H1 (cell line): ENCODE results near the gene ITPR1. TPM values are rescaled to one million over a fixed set of nuclear protein-coding genes. Genes with fewer than 3 reads are reported as not detected.
"Not testable (repeated sequence)": the region's sequence is repeated elsewhere in the genome, so short reads cannot be mapped to it uniquely, and the experiment has no call there.

Experiments
- CTCF ChIA-PET: fragments of 300-600 bp; sonication (Branson Sonifier 250); formaldehyde crosslinking; loops from one replicate; lab custom pipeline; 2021; ENCODE audit not compliant: partially characterized antibody; lab: Charles Lee
- POLR2A ChIA-PET: fragments of 300-600 bp; sonication (Branson Sonifier 250); formaldehyde crosslinking; loops from one replicate; lab custom pipeline; 2021; ENCODE audit warnings: inconsistent platforms; ENCODE audit not compliant: partially characterized antibody; lab: Charles Lee
- DNase-seq, 2 experiments: peaks; one replicate each; pipeline versions ENCODE4 v3.0.0 to v3.0.0-alpha.2; 2010 to 2022; ENCODE audit warnings: low spot score in 2 of 2, low read depth in 1 of 2, mixed read lengths in 1 of 2
- FAIRE-seq: peaks from 2 replicates; lab custom pipeline; 2011; peaks lifted over from hg19 to GRCh38; lab: Jason Lieb, UNC
- H2AFZ ChIP-seq: 2 replicates; pipeline ENCODE4 v1.8.1; 2012; ENCODE audit warnings: low read length, inconsistent platforms
- H2AK5ac ChIP-seq: 2 replicates; pipeline ENCODE4 v1.6.1; 2013; ENCODE audit warnings: low read depth, low read length
- H2BK120ac ChIP-seq: replicated peaks from 2 replicates; pipeline ENCODE3; 2013; ENCODE audit warnings: low read depth, low read length, inconsistent platforms
- H2BK12ac ChIP-seq: 2 replicates; pipeline ENCODE4 v1.6.1; 2013; ENCODE audit warnings: low read depth, low read length
- H2BK15ac ChIP-seq: 2 replicates; pipeline ENCODE4 v1.6.1; 2013; ENCODE audit warnings: low read length
- H2BK20ac ChIP-seq: 2 replicates; pipeline ENCODE4 v1.6.1; 2013; ENCODE audit warnings: low read length
- H2BK5ac ChIP-seq: 2 replicates; pipeline ENCODE4 v1.6.1; 2013; ENCODE audit warnings: low read depth, low read length
- H3K14ac ChIP-seq: 2 replicates; pipeline ENCODE4 v1.6.1; 2013; ENCODE audit warnings: inconsistent platforms; ENCODE audit not compliant: insufficient read length
- H3K18ac ChIP-seq: 2 replicates; pipeline ENCODE4 v1.6.1; 2013; ENCODE audit warnings: low read length; ENCODE audit errors: extremely low read depth
- H3K23ac ChIP-seq: 2 replicates; pipeline ENCODE4 v1.6.1; 2013; ENCODE audit warnings: inconsistent platforms; ENCODE audit not compliant: insufficient read length
- H3K23me2 ChIP-seq: 2 replicates; pipeline ENCODE4 v1.6.1; 2013; ENCODE audit warnings: low read depth, low read length
- H3K27ac ChIP-seq: 2 replicates; pipeline ENCODE4 v1.6.1; 2011; ENCODE audit warnings: low read depth, low read length, inconsistent platforms
- H3K27me3 ChIP-seq, 4 experiments: replicated peaks in 1 of 4; 1 replicate in 1 of 4; 2 replicates in 3 of 4; pipeline versions ENCODE4 v1.6.1 to v1.8.1; 2011 to 2013; ENCODE audit warnings: low read length in 3 of 4, mild to moderate bottlenecking in 3 of 4, inconsistent platforms in 2 of 4, mixed read lengths in 2 of 4, moderate library complexity in 1 of 4; ENCODE audit not compliant: control insufficient read depth in 3 of 4, insufficient read depth in 3 of 4; ENCODE audit errors: extremely low read depth in 1 of 4
- H3K36me3 ChIP-seq, 4 experiments: 2 replicates each; pipeline versions ENCODE4 v1.6.1 to v1.8.1; 2011 to 2013; ENCODE audit warnings: mild to moderate bottlenecking in 4 of 4, low read length in 3 of 4, moderate library complexity in 2 of 4, control low read depth in 1 of 4, inconsistent platforms in 1 of 4; ENCODE audit not compliant: insufficient read depth in 4 of 4, control insufficient read depth in 2 of 4
- H3K4ac ChIP-seq: replicated peaks from 2 replicates; pipeline ENCODE3; 2013; ENCODE audit warnings: low read length, low read depth, mixed read lengths, inconsistent platforms; ENCODE audit not compliant: insufficient read length
- H3K4me1 ChIP-seq, 4 experiments: replicated peaks in 1 of 4; 1 replicate in 1 of 4; 2 replicates in 3 of 4; pipeline versions ENCODE4 v1.6.1 to v1.8.1; 2011 to 2013; ENCODE audit warnings: low read length in 3 of 4, inconsistent platforms in 2 of 4, mixed read lengths in 1 of 4; ENCODE audit not compliant: insufficient read depth in 4 of 4, control insufficient read depth in 3 of 4
- H3K4me2 ChIP-seq, 2 experiments: 2 replicates each; pipeline versions ENCODE4 v1.6.1 to v1.8.1; 2011 to 2013; ENCODE audit warnings: low read depth in 2 of 2, low read length in 2 of 2, control low read depth in 1 of 2, inconsistent platforms in 1 of 2, mild to moderate bottlenecking in 1 of 2; ENCODE audit not compliant: insufficient read depth in 1 of 2
- H3K4me3 ChIP-seq, 4 experiments: fragments of 200-600, 300-600 bp in 1 of 4; sonication (generic), shearing (Covaris generic), sonication (Bioruptor Twin) in 1 of 4; 2 replicates each; pipeline versions ENCODE4 v1.5.1 to v1.8.1; 2011 to 2016; ENCODE audit warnings: low read length in 4 of 4, low read depth in 3 of 4, control low read depth in 2 of 4, inconsistent platforms in 2 of 4, mild to moderate bottlenecking in 2 of 4, mixed read lengths in 1 of 4, moderate library complexity in 1 of 4; ENCODE audit not compliant: insufficient read depth in 2 of 4; ENCODE audit errors: extremely low read depth in 1 of 4
- H3K56ac ChIP-seq: replicated peaks from 2 replicates; pipeline ENCODE3; 2013; ENCODE audit warnings: low read depth, mild to moderate bottlenecking, mixed read lengths, low read length, inconsistent platforms; ENCODE audit not compliant: insufficient read length
- H3K79me1 ChIP-seq: 2 replicates; pipeline ENCODE4 v1.6.1; 2013; ENCODE audit warnings: low read depth, low read length, control low read depth
- H3K79me2 ChIP-seq, 2 experiments: 2 replicates each; pipeline versions ENCODE4 v1.6.1 to v1.8.1; 2012 to 2013; ENCODE audit warnings: low read length in 2 of 2, mild to moderate bottlenecking in 2 of 2, inconsistent platforms in 1 of 2; ENCODE audit not compliant: insufficient read depth in 2 of 2, control insufficient read depth in 1 of 2
- H3K9ac ChIP-seq, 4 experiments: replicated peaks in 1 of 4; 1 replicate in 1 of 4; 2 replicates in 3 of 4; pipeline versions ENCODE4 v1.6.1 to v1.8.1; 2011 to 2013; ENCODE audit warnings: low read depth in 3 of 4, low read length in 3 of 4, control low read depth in 2 of 4, mild to moderate bottlenecking in 2 of 4, moderate library complexity in 2 of 4, inconsistent platforms in 1 of 4; ENCODE audit errors: extremely low read depth in 1 of 4
- H3K9me3 ChIP-seq, 2 experiments: 2 replicates each; pipeline versions ENCODE4 v1.6.1 to v1.8.1; 2012 to 2013; ENCODE audit warnings: mild to moderate bottlenecking in 2 of 2, moderate library complexity in 2 of 2, control low read depth in 1 of 2, inconsistent platforms in 1 of 2, low read depth in 1 of 2, low read length in 1 of 2, mixed read lengths in 1 of 2; ENCODE audit not compliant: insufficient read depth in 2 of 2
- H4K20me1 ChIP-seq, 2 experiments: replicated peaks in 1 of 2; 2 replicates each; pipeline versions ENCODE3 to v1.8.1; 2011 to 2013; ENCODE audit warnings: inconsistent platforms in 2 of 2, low read length in 2 of 2, mild to moderate bottlenecking in 1 of 2; ENCODE audit not compliant: insufficient read depth in 2 of 2, control insufficient read depth in 1 of 2
- H4K5ac ChIP-seq: 2 replicates; pipeline ENCODE4 v1.6.1; 2013; ENCODE audit warnings: low read length, low read depth, mixed read lengths, inconsistent platforms; ENCODE audit not compliant: insufficient read length
- H4K8ac ChIP-seq: 2 replicates; pipeline ENCODE4 v1.8.0; 2013; ENCODE audit warnings: mild to moderate bottlenecking, moderate library complexity, low read length, inconsistent platforms; ENCODE audit not compliant: insufficient read depth; ENCODE audit errors: extremely low read depth
- H4K91ac ChIP-seq: replicated peaks from 2 replicates; pipeline ENCODE3; 2013; ENCODE audit warnings: low read length, mixed read lengths, inconsistent platforms; ENCODE audit not compliant: insufficient read length
- WGBS, 2 experiments: shearing (Covaris generic) in 1 of 2; methylation state at CpG; one replicate each; pipeline versions ENCODE4 v1.1.6 to v1.1.7; 2013 to 2015; ENCODE audit warnings: low lambda C conversion rate in 2 of 2, mixed read lengths in 2 of 2, inconsistent platforms in 1 of 2, low coverage in 1 of 2, missing lambda C conversion rate in 1 of 2; ENCODE audit not compliant: insufficient replicate concordance in 2 of 2, insufficient coverage in 1 of 2, insufficient read length in 1 of 2; ENCODE audit errors: extremely low coverage in 1 of 2, missing lambda C conversion rate in 1 of 2; 5-methylcytosine and 5-hydroxymethylcytosine counted together
- polyA plus RNA-seq, 7 experiments: library from polyadenylated mRNA; depleted of rRNA in 3 of 7; stranded (reverse) in 5 of 7; unstranded in 2 of 7; fragments of >200 nt in 5 of 7; fragments of 200-250 nt in 2 of 7; gene quantifications; 1 replicate in 5 of 7; 2 replicates in 1 of 7; 4 replicates in 1 of 7; pipeline versions ENCODE4 v1.2.1 to v1.2.3, GENCODE V29; 2011 to 2013; ENCODE audit warnings: missing spikeins in 2 of 7, mixed read lengths in 2 of 7
- total RNA-seq: library from RNA; stranded (reverse); fragmentation: NEBNext Ultra II Directional; extraction: Animal tissue kit (Norgen Biotek cat#: 25700); gene quantifications from 2 replicates; pipeline ENCODE4 v1.2.1, GENCODE V29; 2021
- TF ChIP-seq, protein P1 (sequence below), 3 experiments: IDR thresholded peaks; 1 replicate in 2 of 3; 2 replicates in 1 of 3; pipeline versions ENCODE4 v1.5.1 to v1.6.1; 2011; ENCODE audit warnings: low read length in 3 of 3, mild to moderate bottlenecking in 3 of 3, inconsistent platforms in 2 of 3, low read depth in 1 of 3, moderate library complexity in 1 of 3; ENCODE audit not compliant: insufficient read depth in 1 of 3; ENCODE audit errors: control extremely low read depth in 1 of 3

ITPR1 gene
- total and polyA plus RNA-seq, 2 of the 8 experiments (the other 6 are each of a cell fraction or from before 2014, with no cell fraction given), result 2.5 to 16.3 TPM

DNA sequence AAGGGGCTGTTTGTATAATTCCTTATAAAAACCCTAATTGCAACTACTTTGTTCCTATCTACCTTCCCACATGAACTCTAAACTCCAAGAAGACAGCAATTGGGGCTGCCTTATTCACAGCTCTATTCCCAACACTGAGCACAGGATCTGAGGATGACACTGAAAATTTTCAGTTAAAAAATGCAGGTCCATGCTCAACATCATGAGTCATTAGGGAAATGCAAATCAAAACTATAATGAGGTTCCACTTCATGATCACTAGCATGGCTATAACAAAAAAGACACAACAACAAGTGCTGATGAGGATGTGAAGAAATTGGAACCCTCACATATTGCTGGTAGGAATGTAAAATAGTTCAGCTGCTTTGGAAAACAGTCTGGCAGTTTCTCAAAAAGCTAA, 39.0 kb upstream of the ITPR1 start (continued):
- TF ChIP-seq, protein P1, sequence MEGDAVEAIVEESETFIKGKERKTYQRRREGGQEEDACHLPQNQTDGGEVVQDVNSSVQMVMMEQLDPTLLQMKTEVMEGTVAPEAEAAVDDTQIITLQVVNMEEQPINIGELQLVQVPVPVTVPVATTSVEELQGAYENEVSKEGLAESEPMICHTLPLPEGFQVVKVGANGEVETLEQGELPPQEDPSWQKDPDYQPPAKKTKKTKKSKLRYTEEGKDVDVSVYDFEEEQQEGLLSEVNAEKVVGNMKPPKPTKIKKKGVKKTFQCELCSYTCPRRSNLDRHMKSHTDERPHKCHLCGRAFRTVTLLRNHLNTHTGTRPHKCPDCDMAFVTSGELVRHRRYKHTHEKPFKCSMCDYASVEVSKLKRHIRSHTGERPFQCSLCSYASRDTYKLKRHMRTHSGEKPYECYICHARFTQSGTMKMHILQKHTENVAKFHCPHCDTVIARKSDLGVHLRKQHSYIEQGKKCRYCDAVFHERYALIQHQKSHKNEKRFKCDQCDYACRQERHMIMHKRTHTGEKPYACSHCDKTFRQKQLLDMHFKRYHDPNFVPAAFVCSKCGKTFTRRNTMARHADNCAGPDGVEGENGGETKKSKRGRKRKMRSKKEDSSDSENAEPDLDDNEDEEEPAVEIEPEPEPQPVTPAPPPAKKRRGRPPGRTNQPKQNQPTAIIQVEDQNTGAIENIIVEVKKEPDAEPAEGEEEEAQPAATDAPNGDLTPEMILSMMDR (IDR thresholded peaks at IDR 0.05; ENCODE audit: control extremely low read depth in 1 of 3, insufficient read depth in 1 of 3, low read depth in 1 of 3, low read length in 3 of 3), result no peak

DNA sequence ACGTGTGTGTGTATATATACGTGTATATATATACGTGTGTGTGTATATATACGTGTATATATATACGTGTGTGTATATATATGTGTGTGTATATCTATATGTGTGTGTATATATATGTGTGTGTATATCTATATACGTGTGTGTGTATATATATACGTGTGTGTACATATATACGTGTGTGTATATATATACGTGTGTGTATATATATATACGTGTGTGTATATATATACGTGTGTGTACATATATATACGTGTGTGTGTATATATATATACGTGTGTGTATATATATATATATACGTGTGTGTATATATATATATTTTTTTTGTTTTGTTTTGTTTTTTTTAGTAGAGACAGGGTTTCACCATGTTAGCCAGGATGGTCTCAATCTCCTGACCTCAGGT, 36.4 kb upstream of the ITPR1 start:
- H3K4me2 ChIP-seq, H3K4me3 ChIP-seq, H3K56ac ChIP-seq, H3K23me2 ChIP-seq, H2AFZ ChIP-seq, H3K27me3 ChIP-seq, H3K36me3 ChIP-seq, H3K18ac ChIP-seq, H2BK20ac ChIP-seq, CTCF ChIA-PET, H4K8ac ChIP-seq, H2AK5ac ChIP-seq, H3K79me1 ChIP-seq, H3K79me2 ChIP-seq, H3K27ac ChIP-seq, H3K14ac ChIP-seq, POLR2A ChIA-PET, H2BK15ac ChIP-seq, H3K4me1 ChIP-seq, H3K23ac ChIP-seq, H4K5ac ChIP-seq, FAIRE-seq, H2BK5ac ChIP-seq, H4K20me1 ChIP-seq, H3K4ac ChIP-seq, H2BK120ac ChIP-seq, H2BK12ac ChIP-seq, H3K9ac ChIP-seq, H4K91ac ChIP-seq, H3K9me3 ChIP-seq, DNase-seq: not testable (repeated sequence)
- WGBS, 2 experiments, result 83% methylated on average over 14 of the region's 14 CpGs; no CpG with 5 or more reads in 1 of the 2 experiments
